GM18909 (cell line): ENCODE measurements around the gene STK10.
"Not testable (repeated sequence)": the region's sequence is repeated elsewhere in the genome, so short reads cannot be mapped to it uniquely, and the experiment has no call there.

Source experiments
- ATAC-seq: cut with Tn5 transposase; IDR thresholded peaks from one replicate; pipeline ENCODE4 v1.9.1; 2021; ENCODE audit warnings: mild to moderate bottlenecking; ENCODE audit not compliant: unreplicated experiment, poor library complexity

The STK10 gene

GRCh38 chr5:172188033-172188892, at the start of gene STK10:
STK10 (minus strand) TSS chr5:172188224; CDS start chr5:172188042, 182 bp downstream.
- peak; percentile 77 for ATAC-seq

- no peak for ATAC-seq
Measured at GRCh38 chr5:172235827-172236736, 48.1 kb upstream of the STK10 start.

- peak; percentile 76 for ATAC-seq
Measured at GRCh38 chr5:172235132-172235780, 47.2 kb upstream of the STK10 start.

GRCh38 chr5:172234031-172234430, 46.0 kb upstream of the STK10 start:
- no peak for ATAC-seq

GRCh38 chr5:172229904-172230303, 41.9 kb upstream of the STK10 start:
- ATAC-seq: no peak

GRCh38 chr5:172224996-172225395, 37.0 kb upstream of the STK10 start:
- no peak for ATAC-seq

- peak; percentile 86 for ATAC-seq
Measured at GRCh38 chr5:172223901-172224873, 36.2 kb upstream of the STK10 start.

- no peak for ATAC-seq
Measured at GRCh38 chr5:172219296-172219695, 31.3 kb upstream of the STK10 start.

- ATAC-seq: no peak
Measured at GRCh38 chr5:172216345-172216744, 28.3 kb upstream of the STK10 start.

GRCh38 chr5:172213126-172213525, 25.1 kb upstream of the STK10 start:
- ATAC-seq: no peak

- no peak for ATAC-seq
Measured at GRCh38 chr5:172211676-172212075, 23.7 kb upstream of the STK10 start.

GRCh38 chr5:172209714-172210113, 21.7 kb upstream of the STK10 start:
- no peak for ATAC-seq

- ATAC-seq: no peak
Measured at GRCh38 chr5:172207511-172207910, 19.5 kb upstream of the STK10 start.

- not testable (repeated sequence) for ATAC-seq
Measured at GRCh38 chr5:172205984-172206383, 18.0 kb upstream of the STK10 start.

- ATAC-seq: no peak
Measured at GRCh38 chr5:172200476-172200875, 12.5 kb upstream of the STK10 start.

- no peak for ATAC-seq
Measured at GRCh38 chr5:172199446-172199845, 11.4 kb upstream of the STK10 start.

- not testable (repeated sequence) for ATAC-seq
Measured at GRCh38 chr5:172197775-172198174, 9.8 kb upstream of the STK10 start.

GRCh38 chr5:172194985-172195774, 7.2 kb upstream of the STK10 start:
- no peak for ATAC-seq

GRCh38 chr5:172193872-172194271, 5.8 kb upstream of the STK10 start, which contains the start of gene EFCAB9:
EFCAB9 (plus strand) TSS chr5:172194172; CDS start chr5:172194173, 1 bp downstream.
- ATAC-seq: no peak
